ENCODE measurements around the gene HHAT.
"Not testable (repeated sequence)": the region's sequence is repeated elsewhere in the genome, so short reads cannot be mapped to it uniquely, and the experiment has no call there.

HHAT gene

DNA sequence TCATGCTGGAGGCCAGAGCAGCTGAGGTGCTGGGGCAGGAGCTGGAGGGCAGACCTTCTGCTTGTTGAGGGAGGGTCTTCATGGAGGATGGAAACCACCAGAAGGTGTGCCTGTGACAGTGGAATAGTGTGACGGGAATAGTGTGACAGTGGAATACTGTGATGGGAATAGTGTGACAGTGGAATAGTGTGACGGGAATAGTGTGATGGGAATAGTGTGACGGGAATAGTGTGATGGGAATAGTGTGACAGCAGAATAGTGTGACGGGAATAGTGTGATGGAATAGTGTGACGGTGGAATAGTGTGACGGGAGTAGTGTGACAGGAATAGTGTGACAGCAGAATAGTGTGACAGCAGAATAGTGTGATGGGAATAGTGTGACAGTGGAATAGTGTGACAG is 325.1 kb downstream of the HHAT start:
- no peak for DNase-seq

DNA sequence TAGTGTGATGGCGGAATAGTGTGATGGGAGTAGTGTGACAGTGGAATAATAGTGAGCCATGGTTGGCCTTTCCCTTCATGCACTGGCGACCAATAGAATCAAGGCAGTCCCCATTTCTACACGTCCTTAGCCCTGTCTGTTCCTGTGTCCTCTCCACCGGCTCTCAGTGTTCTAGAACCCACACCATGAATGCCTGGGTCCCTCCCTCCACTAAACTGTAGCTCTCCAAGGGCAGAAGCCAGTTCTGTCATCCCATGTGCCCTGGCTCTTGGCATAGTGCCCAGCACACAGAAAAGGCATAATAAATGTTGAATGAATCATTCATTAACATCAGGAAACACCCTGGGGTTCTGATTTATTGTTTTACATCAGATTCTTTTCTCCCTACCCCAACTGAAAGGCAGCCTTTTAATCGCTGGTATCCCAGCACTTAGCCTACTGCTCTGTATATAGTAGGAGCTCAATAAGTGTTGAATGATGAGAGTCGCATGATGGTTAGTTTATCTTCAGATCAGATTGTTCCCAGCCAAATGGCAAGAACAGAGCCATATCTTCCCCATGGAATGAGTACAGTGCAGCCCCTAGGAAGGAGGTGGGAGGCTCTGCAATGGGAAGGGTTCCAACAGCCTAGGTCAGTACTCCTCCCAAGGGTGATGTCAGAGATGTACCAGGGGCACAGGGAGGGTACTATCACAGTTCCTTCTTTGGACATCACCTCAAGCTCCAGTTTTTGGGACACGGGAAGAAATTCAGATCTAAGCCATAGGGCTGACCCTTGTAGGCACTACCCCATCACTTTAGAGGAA is 325.7 kb downstream of the HHAT start:
- peak; percentile 20 for DNase-seq

DNA sequence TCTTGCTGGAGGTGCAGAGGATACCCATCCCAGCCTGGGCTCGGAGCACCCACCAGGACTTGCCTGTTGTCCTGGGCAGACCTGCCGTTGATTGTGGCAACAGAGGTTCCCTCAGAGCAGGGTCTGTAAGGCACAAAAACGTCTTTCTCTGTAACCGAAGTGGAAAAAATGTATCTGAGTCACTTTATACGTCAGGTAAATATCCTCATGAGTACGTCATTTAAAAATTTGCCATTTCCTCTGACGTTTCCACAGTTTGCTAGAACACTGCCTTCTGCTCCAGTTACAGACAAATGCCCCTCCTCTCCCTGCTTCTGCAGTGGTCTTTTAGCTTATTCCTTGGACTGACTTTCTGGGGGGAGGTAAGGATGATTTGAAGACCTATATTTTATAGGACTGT is 326.8 kb downstream of the HHAT start:
- DNase-seq, result no peak

DNA sequence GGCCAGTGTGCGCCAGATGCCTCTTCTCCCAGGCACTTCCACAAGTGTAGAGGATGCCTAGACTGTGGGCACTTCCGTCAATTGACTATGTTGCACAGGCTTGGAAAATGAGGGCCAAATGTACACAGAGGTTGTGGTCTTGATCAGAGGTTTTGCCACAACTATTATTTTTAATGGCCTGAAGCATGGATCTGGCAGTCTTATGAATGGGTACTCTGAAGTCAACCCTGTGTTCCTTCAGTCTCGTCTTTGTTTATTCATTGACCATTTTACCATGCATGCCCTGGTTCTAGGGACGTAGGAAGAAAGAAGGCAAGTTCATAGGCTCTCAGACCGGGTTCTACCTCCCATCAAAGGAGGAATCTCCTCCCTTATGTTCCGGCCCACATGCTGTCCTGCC is 329.1 kb downstream of the HHAT start:
- no peak for DNase-seq

DNA sequence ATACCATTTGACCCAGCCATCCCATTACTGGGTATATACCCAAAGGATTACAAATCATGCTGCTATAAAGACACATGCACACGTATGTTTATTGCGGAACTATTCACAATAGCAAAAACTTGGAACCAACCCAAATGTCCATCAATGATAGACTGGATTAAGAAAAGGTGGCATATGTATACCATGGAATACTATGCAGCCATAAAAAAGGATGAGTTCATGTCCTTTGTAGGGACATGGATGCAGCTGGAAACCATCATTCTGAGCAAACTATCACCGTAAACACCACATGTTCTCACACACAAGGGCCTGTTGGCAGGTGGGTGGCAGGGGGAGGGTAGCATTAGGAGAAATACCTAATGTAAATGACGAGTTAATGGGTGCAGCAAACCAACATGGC is 332.8 kb downstream of the HHAT start:
- not testable (repeated sequence) for DNase-seq

DNA sequence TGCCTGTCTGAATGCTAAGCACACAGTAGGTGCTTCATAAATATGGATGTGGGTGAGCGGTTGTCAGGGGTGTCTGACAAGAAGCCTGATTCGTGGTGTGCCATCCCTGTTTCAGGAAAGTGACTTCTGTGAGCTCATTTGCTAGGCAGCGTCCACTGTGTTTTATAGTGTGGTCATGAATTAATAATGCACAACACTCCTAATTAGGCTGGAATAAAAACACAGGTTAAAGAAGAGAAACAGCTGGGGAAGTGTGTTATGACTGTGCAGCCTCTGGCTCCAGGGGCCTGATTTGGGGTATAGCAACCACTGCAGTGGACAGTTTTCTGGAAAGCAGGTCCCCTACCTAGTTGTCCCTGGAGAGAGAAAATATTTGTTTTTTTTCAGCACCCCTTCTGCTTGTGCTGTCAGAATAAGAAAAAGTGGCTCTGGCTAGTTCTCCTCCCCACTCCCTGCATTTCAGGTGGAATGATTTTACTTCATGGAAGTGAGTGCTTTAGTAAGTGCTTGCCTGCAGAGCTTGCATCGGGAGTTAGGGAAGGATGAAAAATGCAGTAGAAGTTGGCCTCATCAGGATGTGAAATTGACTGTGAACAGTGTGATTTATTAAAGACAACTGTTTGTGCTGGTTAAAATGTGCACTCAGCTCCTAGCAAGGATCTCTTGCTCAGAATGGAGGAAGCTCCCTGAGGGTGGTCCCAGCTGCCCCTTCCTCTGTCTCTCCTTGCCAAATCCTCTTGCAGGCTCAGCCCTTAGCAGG is 333.8 kb downstream of the HHAT start:
- DNase-seq, result peak; percentile 44

DNA sequence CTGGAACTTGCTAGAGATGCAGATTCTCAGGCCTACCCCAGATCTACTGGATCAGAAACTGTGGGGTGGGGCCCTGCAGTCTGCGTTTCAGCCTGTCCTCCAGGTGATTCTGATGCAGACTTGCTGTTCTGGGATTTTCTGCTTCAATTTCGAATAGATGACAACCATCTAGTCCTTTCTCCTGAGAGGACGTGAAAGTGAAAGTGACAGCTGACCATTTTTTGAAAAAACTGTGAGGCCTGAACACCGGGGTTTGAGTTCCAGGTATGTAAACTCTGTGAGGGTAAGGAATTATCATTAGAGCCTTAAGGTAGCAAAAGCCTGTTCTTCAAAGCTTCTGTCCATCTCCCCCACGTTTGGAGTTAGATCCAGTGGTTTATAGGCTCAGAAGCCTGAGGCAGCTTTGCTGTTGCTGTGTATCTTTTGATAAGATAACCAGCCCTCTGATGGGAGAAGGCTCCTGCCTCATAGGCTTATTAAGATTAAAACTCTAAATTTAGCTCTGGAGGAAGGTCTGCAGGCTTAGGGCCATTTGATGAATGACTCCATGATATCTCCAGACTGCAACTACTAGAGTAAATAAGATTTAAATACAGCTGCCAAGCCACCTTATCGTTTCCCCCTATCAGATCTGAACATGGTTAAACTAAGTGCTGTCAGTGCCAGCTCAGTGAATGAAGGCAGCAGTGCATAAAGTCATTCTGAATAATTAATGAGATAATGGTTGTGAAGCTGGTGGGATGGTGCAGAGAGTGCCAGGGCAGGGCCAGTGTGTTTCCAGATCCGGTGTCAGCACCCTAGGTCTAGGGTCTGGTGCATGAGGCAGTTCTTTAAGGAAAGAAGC is 335.2 kb downstream of the HHAT start:
- DNase-seq, result peak; percentile 81

DNA sequence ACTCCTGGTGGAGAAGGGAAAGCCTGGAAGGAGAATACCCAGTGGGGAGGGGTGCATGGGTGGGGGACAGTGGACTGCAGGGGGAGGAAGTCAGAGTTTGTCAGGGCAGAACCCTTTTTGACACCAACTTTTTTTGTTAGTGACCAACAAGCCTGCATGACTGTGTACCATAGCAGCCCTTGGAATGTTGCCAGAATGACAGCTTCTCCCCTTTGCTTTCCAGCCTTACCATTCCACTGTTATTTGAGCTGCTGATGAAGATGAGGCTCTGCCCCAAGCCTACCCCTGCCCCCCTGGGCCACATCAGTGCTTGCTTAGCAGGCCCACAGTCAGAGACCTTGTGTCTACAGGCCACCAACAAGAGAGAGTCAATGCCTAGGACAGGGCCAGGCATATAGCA is 341.2 kb downstream of the HHAT start:
- DNase-seq, result peak; percentile 42

DNA sequence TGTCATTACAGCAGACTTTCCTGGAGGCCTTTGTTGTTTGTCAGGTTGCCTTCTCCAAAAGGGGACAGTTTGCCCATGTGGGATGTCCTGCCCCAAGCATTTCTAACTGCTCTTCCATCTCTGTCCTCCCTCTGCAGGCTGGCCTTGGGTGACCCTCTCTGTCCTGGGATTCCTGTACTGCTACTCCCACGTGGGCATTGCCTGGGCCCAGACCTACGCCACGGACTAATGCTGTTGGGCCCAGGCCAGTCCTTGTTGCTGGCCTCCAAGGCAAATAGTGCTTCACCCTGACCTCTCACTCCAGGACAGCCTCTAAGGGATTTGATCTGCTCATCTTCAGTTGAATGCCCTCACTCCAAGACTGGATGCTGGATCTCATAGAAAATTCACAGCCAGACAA is 345.4 kb downstream of the HHAT start:
- no peak for DNase-seq

DNA sequence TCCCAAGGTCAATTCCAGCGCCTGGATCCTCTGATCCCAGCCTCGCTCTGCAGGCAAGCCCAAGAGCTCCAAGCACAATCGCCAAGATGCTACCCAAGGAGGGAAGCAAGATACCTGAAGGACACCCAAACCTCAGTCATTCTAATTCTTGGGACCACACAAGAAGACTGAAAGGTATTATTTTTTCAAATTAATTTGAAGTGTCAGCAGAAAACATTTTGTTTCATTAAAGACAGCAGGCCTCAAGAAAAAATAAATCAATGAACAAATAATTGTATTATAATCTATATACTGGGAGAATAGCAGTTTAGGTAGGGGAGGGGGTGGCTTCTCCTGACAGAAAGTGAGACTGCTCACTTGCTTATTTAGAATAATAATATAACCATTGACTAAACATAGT is 347.8 kb downstream of the HHAT start:
- DNase-seq, result no peak

DNA sequence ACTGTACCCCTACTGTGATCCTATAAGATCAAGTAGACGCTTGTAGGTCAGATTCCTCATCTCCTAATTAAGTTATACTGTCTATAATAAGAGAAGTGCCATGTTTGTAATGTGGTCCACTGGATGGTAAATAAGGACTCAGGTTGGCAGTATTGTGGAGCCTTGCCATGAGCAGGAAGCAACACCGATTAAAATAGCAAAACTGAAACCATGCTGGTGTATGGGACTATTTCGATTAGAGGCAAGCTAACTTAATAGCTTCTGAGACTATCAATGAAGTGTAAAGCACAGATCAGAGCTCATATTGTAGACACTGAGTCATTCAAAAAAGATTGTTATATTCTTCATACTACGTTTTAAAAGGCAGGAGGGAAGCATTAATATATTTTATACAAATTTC is 348.8 kb downstream of the HHAT start:
- DNase-seq, result no peak

DNA sequence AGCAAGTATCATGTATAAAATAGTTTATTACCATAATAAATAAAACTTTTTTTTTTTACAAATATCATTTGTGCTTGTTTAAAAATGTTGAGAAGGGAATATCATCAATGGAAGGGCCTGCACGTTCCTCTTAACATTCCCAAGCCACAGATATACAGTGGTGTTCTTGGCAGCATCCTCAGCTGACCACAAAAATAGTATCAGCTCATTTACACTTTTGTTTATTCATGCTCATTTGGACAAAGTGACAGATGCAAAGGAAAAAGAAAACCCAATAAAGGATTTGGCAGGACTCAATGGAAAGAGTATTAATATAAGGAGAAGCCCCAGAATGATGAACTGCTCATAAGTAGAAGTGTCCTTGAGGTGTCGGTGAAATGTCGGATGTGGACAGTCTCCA is 349.6 kb downstream of the HHAT start:
- no peak for DNase-seq

DNA sequence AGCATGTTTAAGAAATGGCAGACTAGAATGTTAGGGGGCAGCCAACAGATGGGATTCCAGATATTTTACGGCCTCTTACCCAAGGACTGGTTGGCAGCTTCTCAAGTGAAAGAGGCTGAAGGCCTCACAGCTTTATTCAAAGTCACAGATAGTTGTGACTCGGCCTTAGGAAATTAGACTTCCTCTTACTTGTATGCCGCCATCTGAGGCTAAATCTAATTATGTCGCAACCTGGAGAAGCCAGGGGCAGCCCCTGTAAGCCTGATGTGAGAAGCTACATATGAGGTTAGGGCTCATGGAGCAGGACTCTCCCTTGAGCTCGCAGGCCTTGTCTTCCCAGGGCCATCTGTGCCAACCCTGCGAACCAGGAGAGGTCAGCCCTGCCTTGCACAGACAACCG is 352.5 kb downstream of the HHAT start:
- no peak for DNase-seq

DNA sequence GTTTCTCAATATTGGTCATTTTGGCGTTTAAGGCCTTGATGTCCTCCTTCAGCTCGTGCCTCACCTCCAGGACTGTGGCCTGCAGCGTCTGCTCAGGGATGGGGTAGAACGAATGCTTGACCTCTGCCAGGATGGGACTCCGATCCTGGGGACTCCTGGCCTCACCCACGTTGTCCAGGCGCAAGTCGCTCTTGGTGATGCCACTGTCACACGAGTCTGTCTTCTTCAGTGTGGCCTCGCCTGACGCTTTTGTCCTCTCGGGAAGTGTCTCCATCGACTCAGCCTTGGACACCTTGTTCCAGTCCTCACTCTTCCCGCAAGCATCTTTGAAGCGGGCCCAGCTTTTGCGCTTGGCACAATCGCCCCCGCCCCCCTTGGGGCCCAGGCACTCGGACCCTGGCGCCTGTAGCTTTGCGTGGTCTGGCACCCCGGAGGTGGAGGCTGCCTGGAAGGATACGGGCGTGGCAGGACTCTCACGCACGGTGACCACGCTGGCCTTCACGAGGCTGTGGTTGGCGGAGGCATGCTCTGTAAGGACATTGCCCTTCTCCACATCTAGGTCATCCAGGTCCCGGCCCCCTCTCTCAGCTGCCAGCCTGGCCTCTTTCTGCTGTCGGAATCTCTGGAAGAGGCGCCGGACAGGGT is 354.8 kb downstream of the HHAT start:
- DNase-seq, result no peak

DNA sequence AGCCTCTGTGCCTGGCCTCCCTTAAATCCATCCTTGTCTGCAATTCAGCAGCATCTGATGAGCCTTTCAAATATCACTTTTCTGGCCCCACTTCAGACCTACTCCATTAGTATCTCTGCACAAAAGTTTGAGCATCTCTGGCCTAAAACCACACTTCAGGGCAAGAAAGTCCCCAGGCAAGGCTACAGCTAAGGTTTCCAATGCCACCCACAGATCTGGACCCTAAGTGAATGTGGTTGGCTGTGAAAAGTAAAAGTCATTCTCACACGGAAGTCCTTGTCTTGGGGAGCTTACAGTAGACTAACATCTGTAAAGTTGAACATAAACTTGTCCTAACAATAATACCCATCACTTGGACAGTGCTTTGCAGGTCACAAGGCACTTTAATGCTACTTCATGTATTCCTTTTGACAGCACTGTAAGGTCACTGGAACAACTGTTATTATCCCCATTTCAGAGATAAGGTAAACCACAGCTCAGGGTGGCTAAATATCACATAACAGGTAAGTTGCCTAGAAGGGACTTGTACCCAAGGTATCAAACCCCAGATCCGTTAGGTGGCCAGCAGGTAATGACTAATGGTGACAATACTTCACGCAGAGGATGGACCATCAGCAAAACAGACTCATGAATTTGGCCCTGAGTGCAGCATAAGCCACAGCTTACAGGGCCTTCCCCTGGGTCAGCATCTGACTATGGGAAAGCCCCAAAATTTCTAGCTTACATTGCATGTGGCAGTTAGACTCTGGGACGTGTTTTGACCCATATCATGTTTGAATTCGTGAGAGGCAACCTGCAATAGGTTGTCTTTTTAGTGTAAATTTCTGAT is 356.0 kb downstream of the HHAT start:
- no peak for DNase-seq

DNA sequence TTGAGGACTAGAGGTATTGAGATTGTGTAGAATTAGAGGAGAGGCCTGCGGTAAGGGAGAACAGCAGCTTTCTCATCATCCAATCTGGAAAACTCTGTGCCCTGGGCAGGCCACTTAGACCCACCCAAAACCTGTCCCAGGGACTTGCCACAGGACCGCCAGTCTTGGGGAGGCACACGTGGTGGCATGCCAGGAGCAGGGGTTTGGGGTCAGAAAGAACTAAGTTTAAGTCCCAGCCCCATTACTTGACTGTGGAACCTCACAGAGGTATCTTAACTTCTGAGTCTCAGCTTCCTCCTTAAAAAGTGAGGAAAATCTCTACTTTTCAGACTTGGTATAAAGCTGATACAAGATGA is 356.6 kb downstream of the HHAT start:
- no peak for DNase-seq

DNA sequence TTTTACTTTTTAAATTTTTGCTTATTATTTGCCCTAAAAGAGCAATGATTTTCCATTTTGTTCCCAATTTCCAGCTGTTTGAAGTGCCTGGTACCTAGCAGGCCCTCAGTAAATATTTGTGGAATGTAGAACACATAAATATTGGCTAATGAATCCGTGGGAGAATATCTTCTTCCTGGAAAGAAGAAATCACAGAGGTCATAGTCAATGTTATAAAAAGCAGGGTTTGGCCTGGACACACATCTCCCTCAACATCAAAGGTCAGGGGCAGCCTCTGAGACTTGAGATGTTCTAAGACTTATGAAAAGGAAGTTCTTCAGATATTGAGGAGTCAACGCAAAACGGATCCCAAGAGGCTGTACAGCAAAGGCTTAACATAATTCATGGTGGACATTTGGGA is 358.1 kb downstream of the HHAT start:
- DNase-seq, result no peak

DNA sequence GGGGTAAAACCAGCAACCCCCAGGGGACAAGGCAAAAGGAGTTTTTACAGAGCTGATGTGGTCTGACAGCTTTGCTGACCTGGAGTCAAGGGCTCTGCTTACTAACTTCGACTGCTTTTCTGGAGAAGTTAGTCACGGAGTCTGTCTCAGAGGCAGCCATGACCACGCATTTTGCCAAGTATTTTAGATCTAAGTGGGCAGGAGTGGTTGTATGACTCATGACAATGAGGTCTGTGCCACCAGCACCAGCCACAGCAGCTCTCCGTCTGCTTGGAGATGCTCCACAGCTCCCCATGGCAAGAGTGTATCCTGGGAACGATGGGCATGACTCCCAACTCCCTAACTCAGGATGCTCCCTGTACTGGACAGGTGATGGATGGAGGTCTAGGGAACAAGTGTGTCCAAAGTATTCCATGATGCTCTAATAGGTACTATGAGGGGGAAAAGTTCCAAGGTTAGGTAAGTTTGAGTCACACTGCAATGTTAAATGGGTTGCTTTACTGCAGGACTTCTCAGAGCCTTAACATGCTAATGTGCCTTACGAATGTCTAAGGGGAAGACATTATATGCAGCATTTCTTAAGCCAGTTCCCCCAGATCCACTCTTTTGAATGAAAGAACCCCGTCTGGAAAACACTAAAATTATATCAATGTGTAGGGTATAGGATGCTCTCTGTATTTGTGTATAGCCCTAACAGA is 359.0 kb downstream of the HHAT start:
- DNase-seq, result no peak

DNA sequence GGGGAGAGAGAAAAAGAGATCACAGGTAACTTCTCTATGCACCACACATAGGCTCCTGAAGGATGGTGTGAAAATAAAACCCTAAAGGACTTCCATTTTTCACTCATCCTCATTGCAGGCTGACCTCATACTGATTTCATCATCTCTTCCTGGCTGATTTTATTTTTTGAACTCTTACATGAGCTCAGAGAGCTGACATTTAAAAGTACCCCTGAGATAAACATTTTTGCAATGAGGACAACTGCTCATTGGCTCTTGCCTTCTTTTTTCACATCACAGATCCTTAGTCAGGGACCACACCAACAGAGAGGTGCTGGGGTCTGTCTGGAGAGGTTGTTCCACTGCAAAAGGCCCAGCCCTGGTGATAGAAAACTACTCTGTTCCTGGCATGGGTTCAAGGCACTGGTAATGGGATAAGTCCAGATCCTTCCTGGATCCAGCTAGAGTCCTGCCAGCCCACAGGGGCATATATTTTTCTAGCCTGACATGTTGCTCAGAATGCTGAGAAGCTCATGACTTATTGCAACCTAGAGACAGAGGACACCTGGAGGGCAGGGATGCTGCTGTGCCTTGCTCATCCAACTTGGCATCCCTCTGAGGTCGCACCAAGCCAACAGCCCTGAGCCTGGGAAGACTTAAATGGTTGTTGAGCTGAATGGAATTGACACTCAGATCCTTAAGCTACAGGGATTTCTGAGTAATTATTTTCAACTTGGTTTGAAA is 360.0 kb downstream of the HHAT start:
- DNase-seq, result no peak

DNA sequence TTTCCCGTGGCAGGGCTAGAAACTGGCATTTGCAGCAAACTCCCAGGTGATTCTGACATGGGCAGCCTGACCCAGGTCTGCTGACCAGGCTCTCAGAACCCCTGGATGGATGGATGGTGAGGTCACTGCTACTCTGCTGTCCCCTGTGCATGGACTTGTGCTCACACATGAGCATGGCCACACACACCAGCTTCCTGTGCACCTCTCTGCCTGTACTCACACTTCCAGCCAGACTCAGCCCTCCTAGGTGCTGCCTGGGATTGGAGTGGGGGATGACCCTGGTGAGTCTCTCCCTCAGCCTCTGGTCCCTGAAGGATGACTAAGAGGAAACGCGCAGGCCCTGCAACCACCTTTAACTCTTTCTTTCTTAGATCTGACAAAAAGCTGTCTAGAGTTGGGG is 361.1 kb downstream of the HHAT start:
- no peak for DNase-seq

DNA sequence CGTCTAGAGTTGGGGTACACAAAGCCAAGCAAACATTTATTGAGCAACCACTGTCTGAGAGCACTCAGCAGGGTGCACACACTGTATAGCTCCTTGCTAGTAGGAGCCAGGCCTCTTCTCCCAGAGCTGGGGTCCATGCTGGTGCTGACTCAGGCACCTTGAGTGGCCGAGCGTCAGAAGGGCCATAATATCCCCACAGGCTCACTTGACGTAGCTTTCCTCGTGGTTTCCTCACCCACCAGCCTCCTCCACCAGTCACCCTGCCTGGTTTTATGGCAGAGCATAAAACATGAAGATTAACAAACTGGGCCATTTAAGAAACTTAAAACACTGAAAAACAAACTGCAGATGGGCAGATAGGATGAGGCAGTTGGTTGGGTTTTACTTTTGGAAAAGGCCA is 361.5 kb downstream of the HHAT start:
- DNase-seq, result no peak

Data from NCI-H345 (cell line).